Activated CD8-positive, alpha-beta memory T cell treated with anti-CD3 and anti-CD28 coated beads for 4 hours (primary cell): ENCODE results near the gene PSME3.
"Not testable (repeated sequence)": the region's sequence is repeated elsewhere in the genome, so short reads cannot be mapped to it uniquely, and the experiment has no call there.

Source experiments
- DNase-seq, 2 donors: peaks; one replicate each; pipeline ENCODE4 v3.0.0-alpha.2; 2020; ENCODE audit warnings: low read depth in 2 of 2

Gene PSME3

DNA sequence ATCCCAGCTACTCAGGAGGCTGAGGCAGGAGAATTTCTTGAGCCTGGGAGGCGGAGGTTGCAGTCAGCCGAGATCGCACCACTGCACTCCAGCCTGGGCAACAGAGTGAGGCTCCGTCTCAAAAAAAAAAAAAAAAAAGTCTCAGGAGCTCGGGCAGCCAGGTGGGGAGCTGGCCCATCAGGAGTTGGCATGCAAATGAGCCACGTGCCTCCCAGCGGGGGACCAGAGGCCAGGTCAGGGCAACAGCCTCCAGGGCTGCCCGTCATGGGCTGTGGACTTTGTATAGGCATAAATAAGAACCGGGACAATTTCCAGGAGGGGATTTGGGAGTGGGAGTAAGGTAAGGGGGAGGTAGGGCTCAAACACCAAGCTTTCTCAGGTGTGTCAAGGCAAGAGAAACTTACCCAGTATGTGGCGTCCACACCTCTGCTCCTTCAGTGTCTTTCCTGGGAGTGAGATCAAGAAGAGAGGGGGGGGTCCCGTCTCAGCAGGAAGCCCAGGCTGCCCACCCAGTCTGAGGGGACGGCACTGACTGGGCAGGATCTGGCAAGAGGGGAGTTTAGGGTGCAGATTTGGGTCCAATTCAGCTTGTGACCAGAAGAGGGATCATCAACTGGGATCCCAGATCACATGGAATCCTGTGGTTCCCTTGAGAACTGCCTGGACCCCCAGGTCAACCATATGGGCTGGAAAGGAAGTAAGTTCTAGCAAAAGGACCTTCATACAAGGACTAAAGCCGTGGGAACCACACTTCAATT, 45.1 kb downstream of the PSME3 start:
- no peak for DNase-seq

DNA sequence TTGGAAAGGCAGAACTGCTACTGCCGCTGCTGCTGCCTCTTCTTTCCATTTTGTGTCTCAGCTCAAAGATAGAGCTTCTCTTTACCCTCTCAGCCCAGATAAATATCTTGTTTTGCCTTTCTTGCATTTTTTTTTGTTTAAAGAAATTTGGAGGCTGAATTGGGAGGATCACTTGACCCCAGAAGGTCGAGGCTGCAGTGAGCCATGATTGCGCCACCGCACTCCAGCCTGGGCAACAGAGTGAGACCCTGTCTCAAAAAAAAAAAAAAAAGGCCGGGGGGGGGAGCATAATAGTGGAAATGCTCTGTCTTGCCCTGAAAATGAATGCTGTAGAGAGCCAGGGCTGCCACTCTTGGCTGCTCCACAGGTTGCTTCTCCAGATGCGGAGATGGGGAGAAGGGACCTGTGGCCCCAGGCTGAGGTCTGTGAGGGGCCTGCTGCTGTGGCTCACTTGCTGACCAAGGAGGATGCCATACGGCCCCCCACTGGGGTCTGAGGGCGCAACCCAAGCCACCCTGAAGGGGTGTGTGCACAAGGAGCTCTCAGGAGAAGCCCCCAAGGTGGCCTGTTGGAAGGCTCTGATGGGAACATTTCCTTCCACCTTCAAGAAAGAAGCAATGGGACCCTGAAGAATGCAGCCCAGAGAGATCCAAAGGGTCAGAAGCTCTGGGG, 45.9 kb downstream of the PSME3 start:
- DNase-seq = no peak

DNA sequence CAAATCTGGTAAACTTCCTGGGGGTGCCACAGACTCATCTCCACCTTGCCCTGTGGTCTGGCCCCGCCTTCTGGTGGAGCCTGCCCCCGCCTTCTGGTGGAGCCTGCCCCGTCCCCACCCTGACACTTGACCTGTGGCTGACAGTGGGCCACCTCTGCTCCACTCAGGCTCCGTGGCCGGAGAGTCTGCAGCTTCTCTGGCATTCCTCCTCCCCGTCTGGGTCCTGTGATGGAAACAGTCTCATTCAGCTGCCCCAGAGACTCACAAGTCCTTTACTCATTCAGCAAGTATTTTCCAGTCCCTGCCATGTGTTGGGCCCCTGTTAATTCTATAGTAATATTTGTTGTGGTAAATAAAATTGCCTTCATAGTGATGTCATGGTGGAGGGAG, 46.4 kb downstream of the PSME3 start:
- no peak for DNase-seq

DNA sequence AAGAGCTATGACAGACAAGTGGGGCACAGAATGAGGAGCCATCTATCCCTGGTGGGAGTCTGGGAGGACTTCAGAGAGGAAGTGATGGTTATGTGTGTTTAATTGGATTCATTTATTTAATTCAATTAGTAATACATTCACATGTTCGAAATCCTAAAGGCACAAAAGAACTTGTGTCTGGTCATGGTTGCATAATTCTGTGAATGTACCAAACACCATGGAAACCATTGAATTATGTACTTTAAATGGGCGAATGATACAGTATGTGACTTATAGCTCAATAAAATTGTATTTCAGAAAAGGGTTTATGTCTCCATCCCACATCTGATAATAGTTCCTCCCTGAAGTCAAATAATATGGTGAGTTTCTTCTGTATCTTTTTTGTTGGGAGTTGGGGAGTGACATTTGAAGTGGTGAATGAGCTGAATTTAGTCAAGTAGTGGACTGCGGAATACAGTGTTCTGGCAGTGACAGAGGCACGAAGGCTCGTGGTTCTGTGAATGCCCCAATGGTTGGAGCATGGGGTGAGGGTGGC, 47.6 kb downstream of the PSME3 start:
- no peak for DNase-seq

DNA sequence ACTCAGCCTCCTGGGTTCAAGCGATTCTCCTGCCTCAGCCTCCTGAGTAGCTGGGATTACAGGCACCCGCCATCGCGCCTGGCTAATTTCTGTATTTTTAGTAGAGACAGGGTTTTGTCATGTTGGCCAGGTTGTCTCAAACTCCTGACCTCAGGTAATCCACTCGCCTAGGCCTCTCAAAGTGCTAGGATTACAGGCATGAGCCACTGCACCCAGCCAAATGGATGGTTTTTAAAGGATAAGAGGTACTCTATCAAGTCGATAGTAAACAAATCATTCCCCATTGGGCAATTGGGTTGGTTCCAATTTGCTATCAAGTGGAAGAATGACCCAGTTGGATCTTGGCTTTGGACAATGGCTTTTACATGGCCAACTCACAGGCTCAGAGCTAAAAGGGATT, 48.5 kb downstream of the PSME3 start:
- DNase-seq = not testable (repeated sequence)

DNA sequence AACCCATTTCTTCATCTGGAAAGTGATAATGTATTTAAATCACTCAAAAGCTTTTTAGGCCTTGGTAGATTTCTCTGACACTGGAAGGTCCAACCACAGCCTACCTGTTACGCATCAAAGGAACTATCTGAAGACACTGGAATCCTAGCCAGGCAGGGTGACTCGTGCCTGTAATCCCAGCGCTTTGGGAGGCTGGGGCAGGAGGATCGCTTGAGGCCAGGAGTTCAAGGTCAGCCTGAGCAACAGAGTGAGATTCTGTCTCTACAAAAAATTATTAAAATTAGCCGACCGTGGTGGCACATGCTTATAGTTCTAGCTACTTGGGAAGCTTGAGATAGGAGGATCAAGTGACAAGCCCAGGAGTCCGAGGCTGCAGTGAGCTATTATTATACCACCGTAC, 49.0 kb downstream of the PSME3 start:
- DNase-seq = no peak

DNA sequence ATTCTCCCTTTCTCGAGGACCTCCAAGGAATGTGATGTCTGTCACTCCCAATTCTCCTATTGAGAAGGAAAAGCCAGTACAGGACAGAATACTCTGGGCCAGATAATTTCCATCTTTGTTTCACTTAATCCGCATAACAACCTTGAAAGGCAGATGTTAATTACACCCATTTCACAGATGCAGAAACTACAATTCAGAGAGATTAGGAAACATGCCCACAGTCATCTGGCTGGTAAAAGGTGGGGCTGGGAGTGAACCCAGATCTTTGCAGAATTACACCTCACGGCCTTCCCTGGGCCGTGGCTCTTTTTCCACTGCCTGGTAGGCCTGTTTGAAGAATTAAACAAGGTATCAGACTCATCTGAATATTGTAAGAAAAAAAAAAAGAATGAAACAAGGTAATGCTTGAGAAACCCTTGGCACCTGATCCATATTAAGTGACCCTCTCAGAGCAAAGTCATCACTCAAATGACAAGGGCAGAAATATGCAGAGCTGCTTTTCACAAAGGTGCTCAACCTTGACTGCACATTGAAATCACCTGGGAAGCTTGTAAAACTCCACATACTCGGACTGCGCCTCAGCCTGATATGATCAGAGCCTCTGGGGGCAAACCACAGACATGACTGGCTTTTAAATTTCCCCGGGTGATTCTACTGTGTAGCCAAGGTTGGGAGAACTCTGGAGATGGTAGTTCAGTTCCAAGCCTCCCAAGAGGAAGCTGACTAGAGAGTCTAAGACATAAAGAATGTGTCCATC, 50.8 kb downstream of the PSME3 start:
- no peak for DNase-seq

DNA sequence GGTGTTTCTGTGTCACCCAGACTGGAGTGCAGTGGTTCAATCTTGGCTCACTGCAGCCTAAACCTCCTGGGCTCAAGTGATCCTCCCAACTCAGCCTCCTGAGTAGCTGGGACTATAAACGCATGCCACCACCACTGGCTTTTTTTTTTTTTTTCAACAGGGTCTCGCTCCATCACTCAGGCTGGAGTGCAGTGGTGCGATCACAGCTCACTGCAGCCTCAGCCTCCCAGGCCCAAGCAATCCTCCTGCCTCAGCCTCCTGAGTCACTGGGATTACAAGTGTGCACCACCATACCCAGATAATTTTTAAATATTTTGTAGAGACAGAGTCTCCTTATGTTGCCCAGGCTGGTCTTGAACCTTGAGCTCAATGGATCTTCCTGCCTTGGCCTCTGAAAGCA, 52.6 kb downstream of the PSME3 start:
- not testable (repeated sequence) for DNase-seq

DNA sequence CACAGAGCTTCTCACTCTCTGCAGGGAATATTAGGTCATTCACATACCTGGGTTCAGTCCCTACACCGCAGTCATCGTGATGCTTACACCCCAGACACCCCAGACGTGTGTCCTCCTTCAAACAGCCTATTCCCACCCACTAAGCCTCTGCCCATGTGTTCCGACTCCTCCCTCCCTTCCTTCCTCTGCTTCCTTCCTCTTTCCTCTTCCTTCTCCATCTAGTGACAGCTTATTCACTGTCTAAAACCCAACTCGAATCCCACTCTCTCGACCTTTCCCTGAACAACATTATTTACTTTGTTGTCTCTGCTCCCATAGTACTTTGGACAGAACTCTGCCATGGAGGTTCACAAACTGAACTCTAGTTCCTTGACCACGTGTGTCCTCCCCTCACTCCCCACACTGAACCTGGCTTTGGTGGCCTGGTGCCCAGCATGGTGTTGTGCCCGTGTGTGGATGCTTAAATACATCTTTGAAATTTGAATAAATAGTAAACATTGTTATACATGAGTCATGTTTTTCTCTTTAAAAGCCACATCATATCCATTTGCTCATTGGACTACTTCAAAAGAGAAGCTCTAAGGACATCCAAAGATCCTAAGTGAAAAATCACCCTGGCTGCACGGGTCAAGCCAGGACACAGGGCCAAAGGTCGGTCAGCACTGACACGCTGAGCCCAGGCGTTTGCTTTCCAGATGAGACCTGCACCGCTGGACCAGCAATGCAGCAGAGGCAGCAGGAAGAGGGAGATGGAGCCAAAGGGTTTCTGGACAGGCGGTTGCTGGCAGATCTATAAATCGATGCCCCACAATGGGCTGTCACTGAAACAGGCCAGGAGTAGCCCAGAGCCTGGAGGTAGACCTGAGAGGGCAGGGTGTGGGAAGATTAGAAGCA, 53.3 kb downstream of the PSME3 start:
- no peak for DNase-seq

DNA sequence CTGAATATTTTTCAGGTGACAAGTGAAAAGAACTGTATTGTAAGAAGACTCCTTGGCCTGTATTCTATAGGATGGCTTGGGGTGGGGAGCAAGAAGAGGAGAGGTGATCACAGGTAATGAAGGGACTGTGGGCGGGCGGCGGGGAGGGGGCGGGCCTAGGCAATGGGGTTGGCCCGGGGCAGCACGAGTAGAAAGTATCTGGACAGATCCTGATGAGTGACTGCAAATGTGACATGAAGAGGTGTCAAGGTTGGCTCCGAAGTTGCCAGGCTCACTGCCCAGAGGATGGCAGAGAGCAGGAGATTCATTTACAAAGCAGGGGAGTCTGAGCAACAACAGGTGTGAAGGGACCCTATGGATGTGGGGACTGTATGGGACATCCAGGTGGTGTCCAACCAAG, 56.6 kb downstream of the PSME3 start:
- no peak for DNase-seq

DNA sequence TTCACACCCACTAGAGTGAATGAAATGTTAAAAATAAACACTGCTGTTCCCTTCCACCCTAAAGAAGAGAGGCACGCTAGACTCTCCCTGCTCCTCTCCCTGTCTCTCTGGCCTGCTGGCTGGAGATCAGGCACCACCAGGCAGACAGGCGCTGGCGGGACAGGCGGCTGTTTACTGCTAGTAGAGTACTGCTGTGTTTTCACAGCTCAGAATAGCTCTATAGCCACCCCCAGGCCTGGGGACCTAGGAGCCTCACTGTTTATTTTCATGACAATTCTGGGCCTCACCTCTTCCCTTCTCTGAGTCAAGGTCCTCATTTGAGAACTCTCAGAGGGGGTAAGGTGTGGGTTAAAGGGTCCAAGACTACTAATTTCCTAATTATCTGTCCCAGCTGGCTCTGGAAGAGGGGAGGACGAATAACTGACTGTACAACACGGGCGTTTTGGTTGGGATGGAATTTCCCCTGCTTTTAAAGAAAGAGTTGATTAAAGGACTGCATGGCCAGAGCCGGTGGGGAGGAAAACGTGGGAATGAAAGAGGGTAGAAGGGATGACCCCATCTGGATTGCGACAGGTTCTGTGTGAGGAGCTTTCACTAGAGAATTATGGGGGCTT, 58.4 kb downstream of the PSME3 start:
- DNase-seq = no peak

DNA sequence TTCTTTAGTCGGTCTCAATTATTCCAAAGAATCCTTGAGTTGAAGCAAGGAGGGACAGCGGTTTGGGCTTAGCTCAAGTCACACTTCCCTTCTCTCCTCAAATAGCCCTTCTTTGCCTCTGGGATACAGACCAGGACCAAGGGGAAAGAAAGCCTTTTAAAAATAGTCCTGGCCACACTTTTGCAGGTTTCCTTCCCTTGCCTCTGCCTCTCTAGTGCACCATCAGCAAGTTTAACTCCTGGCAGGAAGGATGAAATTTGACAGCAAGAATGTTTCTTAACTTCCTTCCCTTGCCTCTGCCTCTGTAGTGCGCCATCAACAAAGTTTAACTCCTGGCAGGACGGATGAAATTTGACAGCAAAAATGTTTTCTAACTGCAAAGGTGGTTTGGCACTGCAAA, 60.2 kb downstream of the PSME3 start:
- no peak for DNase-seq
